Skeletal muscle tissue (tissue), 4 donors: ENCODE data around the gene TSPAN9. TPM values are rescaled to one million over a fixed set of nuclear protein-coding genes. Genes with fewer than 3 reads are reported as not detected.

ENCODE experiments used
- H3K27ac ChIP-seq: one replicate; pipeline ENCODE4 v1.7.0; 2013; ENCODE audit warnings: mild to moderate bottlenecking, low read depth, low read length, inconsistent platforms
- H3K27me3 ChIP-seq, 3 donors: one replicate each; pipeline ENCODE4 v1.7.0; 2013; ENCODE audit warnings: low read length in 3 of 3; ENCODE audit not compliant: control insufficient read depth in 3 of 3, insufficient read depth in 3 of 3
- H3K36me3 ChIP-seq, 3 donors: one replicate each; pipeline ENCODE4 v1.7.0; 2013; ENCODE audit warnings: low read length in 3 of 3; ENCODE audit not compliant: control insufficient read depth in 3 of 3, insufficient read depth in 3 of 3
- H3K4me1 ChIP-seq, 3 donors: one replicate each; pipeline ENCODE4 v1.7.0; 2013; ENCODE audit warnings: low read length in 3 of 3, mild to moderate bottlenecking in 3 of 3; ENCODE audit not compliant: control insufficient read depth in 3 of 3, insufficient read depth in 3 of 3
- H3K4me3 ChIP-seq, 3 donors: one replicate each; pipeline ENCODE4 v1.7.0; 2013; ENCODE audit warnings: low read length in 3 of 3
- H3K9ac ChIP-seq, 3 donors: one replicate each; pipeline ENCODE4 v1.7.0; 2013; ENCODE audit warnings: low read length in 3 of 3, mild to moderate bottlenecking in 3 of 3, moderate library complexity in 2 of 3, low read depth in 1 of 3
- H3K9me3 ChIP-seq, 3 donors: one replicate each; pipeline ENCODE4 v1.7.0; 2013; ENCODE audit warnings: low read length in 3 of 3; ENCODE audit not compliant: control insufficient read depth in 3 of 3
- total RNA-seq: library from RNA; depleted of rRNA; stranded (reverse); fragments of >200 nt; gene quantifications from one replicate; pipeline ENCODE4 v1.2.3, GENCODE V29; 2014
- donor health status: Osteomylitis.

TSPAN9 gene
- total RNA-seq, 1 donor from 2014 or later = 66.3 TPM

- Histone ChIP-seq H3K27me3 (no peaks in the 10 kb centered on the region), H3K4me3 (no peak overlapping the region), H3K9me3 (no peaks in the 10 kb centered on the region), H3K36me3 (no peaks in the 10 kb centered on the region), H3K9ac (no peak overlapping the region), H3K4me1 (peaks cover 40 to 47% (median 41%) of the 10 kb centered on the region in 3 donors), H3K27ac (no peak overlapping the region)
These were observed 75.7 kb downstream of the TSPAN9 start for GRCh38 chr12:3152892-3153291.

GRCh38 chr12:3154006-3154405 lies 76.8 kb downstream of the TSPAN9 start:
- Histone ChIP-seq H3K27me3 (no peaks in the 10 kb centered on the region), H3K9me3 (no peaks in the 10 kb centered on the region), H3K4me3 (no peak overlapping the region), H3K36me3 (no peaks in the 10 kb centered on the region), H3K27ac (no peak overlapping the region), H3K9ac (no peak overlapping the region), H3K4me1 (peaks cover 30 to 40% (median 31%) of the 10 kb centered on the region in 3 donors)

GRCh38 chr12:3155702-3156370 lies 78.7 kb downstream of the TSPAN9 start:
- Histone ChIP-seq H3K4me3 (no peak overlapping the region), H3K27me3 (no peaks in the 10 kb centered on the region), H3K9me3 (no peaks in the 10 kb centered on the region), H3K9ac (no peak overlapping the region), H3K36me3 (no peaks in the 10 kb centered on the region), H3K4me1 (peaks cover 14 to 24% (median 19%) of the 10 kb centered on the region in 3 donors), H3K27ac (no peak overlapping the region)

GRCh38 chr12:3157581-3158323 lies 80.6 kb downstream of the TSPAN9 start:
- Histone ChIP-seq H3K36me3 (no peaks in the 10 kb centered on the region), H3K4me3 (no peak overlapping the region), H3K9ac (no peak overlapping the region), H3K27ac (no peak overlapping the region), H3K9me3 (no peaks in the 10 kb centered on the region), H3K4me1 (peaks cover 0 to 9% (median 7%) of the 10 kb centered on the region in 3 donors), H3K27me3 (no peaks in the 10 kb centered on the region)

- H3K9me3 ChIP-seq = no peaks in the 10 kb centered on the region
- H3K27me3 ChIP-seq = no peaks in the 10 kb centered on the region
- H3K36me3 ChIP-seq = no peaks in the 10 kb centered on the region
- no peak overlapping the region for H3K27ac ChIP-seq
- no peak overlapping the region for H3K4me3 ChIP-seq
- peaks cover 1 to 8% (median 4%) of the 10 kb centered on the region in 3 donors for H3K4me1 ChIP-seq
- no peak overlapping the region for H3K9ac ChIP-seq
These were observed 81.8 kb downstream of the TSPAN9 start for GRCh38 chr12:3158851-3159465.

- Histone ChIP-seq H3K4me3 (no peak overlapping the region), H3K27ac (no peak overlapping the region), H3K27me3 (no peaks in the 10 kb centered on the region), H3K9me3 (no peaks in the 10 kb centered on the region), H3K4me1 (peaks cover 3 to 9% (median 6%) of the 10 kb centered on the region in 3 donors), H3K9ac (no peak overlapping the region), H3K36me3 (no peaks in the 10 kb centered on the region)
These were observed 82.9 kb downstream of the TSPAN9 start for GRCh38 chr12:3160081-3160480.

GRCh38 chr12:3161861-3162260 lies 84.7 kb downstream of the TSPAN9 start:
- peaks cover 3 to 9% (median 6%) of the 10 kb centered on the region in 3 donors for H3K4me1 ChIP-seq
- no peaks in the 10 kb centered on the region for H3K9me3 ChIP-seq
- no peak overlapping the region for H3K27ac ChIP-seq
- H3K4me3 ChIP-seq = no peak overlapping the region
- no peak overlapping the region for H3K9ac ChIP-seq
- no peaks in the 10 kb centered on the region for H3K27me3 ChIP-seq
- no peaks in the 10 kb centered on the region for H3K36me3 ChIP-seq

GRCh38 chr12:3164454-3165077 lies 87.4 kb downstream of the TSPAN9 start:
- H3K4me3 ChIP-seq = no peak overlapping the region
- no peak overlapping the region for H3K27ac ChIP-seq
- H3K4me1 ChIP-seq = peaks cover 3 to 6% (median 5%) of the 10 kb centered on the region in 3 donors
- no peaks in the 10 kb centered on the region for H3K9me3 ChIP-seq
- H3K27me3 ChIP-seq = no peaks in the 10 kb centered on the region
- no peak overlapping the region for H3K9ac ChIP-seq
- no peaks in the 10 kb centered on the region for H3K36me3 ChIP-seq

- no peaks in the 10 kb centered on the region for H3K36me3 ChIP-seq
- H3K4me3 ChIP-seq = no peak overlapping the region
- no peak overlapping the region for H3K27ac ChIP-seq
- no peaks in the 10 kb centered on the region for H3K27me3 ChIP-seq
- H3K9me3 ChIP-seq = no peaks in the 10 kb centered on the region
- H3K9ac ChIP-seq = no peak overlapping the region
- peaks cover 3 to 6% (median 5%) of the 10 kb centered on the region in 3 donors for H3K4me1 ChIP-seq
These were observed 88.2 kb downstream of the TSPAN9 start for GRCh38 chr12:3165078-3165980.
